CD4-positive, alpha-beta T cell treated with Interleukin-10 for 1 hour (primary cell): ENCODE results near the gene EWSR1.

Experiments
- DNase-seq: peaks from one replicate; pipeline ENCODE4 v3.0.0-alpha.2; 2020

The EWSR1 gene

DNA sequence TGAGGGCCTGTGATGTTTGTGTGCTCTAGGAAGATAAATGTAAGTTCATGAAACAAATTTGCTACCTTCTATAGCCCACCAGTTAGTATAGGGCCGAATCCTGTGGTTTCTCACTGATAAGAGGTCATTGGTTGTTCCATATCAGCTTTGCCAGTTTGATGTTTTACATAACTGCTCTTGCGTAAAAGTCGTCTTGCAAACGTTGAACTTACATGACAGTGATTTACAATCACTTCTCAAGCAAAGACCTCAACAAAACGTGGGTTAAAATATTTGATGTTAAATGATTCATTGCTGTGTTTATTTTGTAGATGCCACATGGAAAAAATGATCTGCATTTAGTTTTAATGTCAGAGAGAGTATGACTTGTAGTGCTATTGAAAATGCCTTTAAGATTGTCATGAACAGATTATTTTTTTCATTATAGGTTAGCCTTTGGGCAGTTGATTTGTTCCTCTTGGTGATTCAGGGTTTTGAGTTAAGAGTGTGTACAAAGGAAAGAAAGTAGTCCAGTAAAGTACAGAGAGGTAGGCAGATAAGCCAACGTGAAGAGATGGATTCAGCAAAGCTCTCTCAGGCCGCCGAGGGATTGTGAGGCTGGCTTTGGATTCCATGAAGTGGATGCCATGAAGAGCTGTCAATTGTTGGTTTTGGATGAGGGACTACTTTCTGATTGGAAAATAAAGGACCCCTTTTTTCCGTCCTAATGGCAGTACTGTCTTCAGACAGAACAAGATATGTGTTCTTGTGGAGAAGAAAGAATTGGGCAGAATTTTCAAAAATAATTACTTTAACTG is 2.6 kb downstream of the EWSR1 start:
- no peak for DNase-seq

- no peak for DNase-seq
Measured at GRCh38 chr22:29272624-29273023, 4.6 kb downstream of the EWSR1 start.

GRCh38 chr22:29275167-29275566 is 7.1 kb downstream of the EWSR1 start:
- DNase-seq = no peak

- no peak for DNase-seq
Measured at GRCh38 chr22:29275819-29276565, 7.9 kb downstream of the EWSR1 start.

GRCh38 chr22:29277927-29278326 is 9.9 kb downstream of the EWSR1 start:
- no peak for DNase-seq

DNA sequence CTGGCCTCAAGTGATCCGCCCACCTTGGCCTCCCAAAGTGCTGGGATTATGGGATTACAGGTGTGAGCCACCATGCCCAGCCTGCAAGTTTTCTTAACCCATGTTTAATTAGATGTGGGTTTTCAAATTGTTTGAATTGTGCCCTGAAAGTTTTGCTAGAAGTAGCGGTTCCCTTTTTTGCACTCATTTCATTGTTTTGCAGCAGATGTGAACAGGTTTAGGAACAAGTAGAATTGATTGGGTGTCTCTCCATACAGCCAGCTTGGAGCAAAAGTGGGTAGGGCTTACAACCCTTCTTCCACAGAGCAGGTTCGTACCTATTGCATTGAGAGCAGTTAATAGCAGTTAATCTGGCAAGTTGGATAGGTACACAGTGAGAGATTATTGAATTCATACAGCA is 16.1 kb downstream of the EWSR1 start:
- DNase-seq = no peak

DNA sequence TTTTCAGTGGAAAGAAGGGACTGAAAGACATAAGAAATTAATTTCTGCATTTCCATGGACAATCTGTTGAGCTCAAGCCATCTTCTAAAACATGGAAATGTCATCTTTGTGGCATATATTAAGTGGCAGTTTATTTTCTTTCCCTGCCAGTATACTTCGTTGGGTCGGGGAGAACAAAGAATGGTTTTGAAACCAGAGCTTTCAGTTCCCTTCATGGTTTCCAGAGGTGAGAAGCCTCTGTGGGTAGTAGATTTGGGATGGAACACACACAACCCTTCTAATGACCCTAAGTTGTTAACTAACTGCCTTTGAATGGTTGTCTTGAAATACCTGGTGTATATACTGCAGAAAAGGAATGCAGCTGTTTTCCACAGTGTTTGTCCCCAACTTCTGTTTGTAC is 20.8 kb downstream of the EWSR1 start:
- no peak for DNase-seq

GRCh38 chr22:29290061-29290460 is 22.0 kb downstream of the EWSR1 start:
- DNase-seq = no peak

- no peak for DNase-seq
Measured at GRCh38 chr22:29291215-29291614, 23.1 kb downstream of the EWSR1 start.

- no peak for DNase-seq
Measured at GRCh38 chr22:29292379-29292778, 24.3 kb downstream of the EWSR1 start.

DNA sequence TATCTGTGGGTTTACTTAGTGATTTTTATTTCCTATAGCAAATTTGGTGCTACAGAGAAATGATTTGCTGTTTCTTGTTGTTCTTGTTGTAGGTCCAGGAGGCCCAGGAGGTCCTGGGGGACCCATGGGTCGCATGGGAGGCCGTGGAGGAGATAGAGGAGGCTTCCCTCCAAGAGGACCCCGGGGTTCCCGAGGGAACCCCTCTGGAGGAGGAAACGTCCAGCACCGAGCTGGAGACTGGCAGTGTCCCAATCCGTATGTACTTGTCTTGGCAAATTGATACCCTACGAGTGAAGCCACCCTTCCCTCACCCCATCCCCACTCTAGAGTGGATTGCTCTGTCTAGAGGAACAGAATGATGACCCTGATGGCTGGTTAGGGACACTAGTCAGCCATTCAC is 30.6 kb downstream of the EWSR1 start:
- DNase-seq = no peak

- no peak for DNase-seq
Measured at GRCh38 chr22:29299136-29299900, 31.2 kb downstream of the EWSR1 start.

- DNase-seq = no peak
Measured at GRCh38 chr22:29300467-29300806, 32.4 kb downstream of the EWSR1 start.

DNA sequence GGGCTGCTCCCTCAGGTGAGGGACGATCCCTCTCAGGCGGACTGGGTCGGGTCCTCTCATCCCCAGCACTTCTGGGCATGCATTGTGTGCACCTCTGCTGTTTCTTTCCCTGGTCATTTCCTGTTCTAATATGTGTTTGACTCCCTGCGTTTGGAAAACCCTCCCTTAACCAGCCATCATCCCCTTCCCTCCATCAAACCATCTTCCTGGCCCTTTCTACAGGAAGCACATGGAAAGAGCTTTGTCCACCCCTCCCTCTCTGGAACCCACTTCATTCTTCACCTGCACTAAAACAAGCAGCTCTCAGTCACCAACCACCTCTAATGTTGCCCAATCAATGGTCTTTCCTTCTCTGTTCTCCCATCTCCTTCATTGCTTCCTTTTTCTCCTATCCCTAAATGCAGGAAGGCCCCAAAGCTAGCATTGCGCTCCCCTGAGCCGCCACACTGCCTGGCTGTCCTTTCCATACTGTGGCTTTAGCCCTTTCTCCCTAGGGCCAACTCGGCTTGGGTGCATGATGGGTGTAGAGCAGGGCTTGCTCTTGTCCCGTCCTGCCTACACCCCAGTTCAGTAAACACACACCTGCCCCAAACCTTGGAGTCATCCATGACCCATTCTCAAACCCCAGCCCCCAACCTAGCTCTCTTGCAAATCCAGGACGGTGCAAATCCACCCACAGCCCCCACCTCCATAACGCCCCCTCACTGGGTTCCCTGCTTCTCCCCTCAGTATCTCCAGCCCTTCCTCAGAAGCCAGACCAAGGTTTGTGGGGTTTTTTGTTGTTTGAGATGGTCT is 32.9 kb downstream of the EWSR1 start:
- DNase-seq = no peak

GRCh38 chr22:29301716-29302401 is 33.8 kb downstream of the EWSR1 start:
- DNase-seq = no peak

GRCh38 chr22:29302402-29302680 is 34.3 kb downstream of the EWSR1 start:
- DNase-seq = no peak

GRCh38 chr22:29302681-29303465 is 34.8 kb downstream of the EWSR1 start:
- DNase-seq = no peak

- DNase-seq = no peak
Measured at GRCh38 chr22:29305836-29306174, 37.7 kb downstream of the EWSR1 start.

- DNase-seq = peak; percentile 39
Measured at GRCh38 chr22:29306175-29306834, 38.2 kb downstream of the EWSR1 start, which contains the start of gene GAS2L1. Gene GAS2L1, plus strand, starts transcription at chr22:29306650. Its CDS starts 1,456 bp downstream, at chr22:29308106.

DNA sequence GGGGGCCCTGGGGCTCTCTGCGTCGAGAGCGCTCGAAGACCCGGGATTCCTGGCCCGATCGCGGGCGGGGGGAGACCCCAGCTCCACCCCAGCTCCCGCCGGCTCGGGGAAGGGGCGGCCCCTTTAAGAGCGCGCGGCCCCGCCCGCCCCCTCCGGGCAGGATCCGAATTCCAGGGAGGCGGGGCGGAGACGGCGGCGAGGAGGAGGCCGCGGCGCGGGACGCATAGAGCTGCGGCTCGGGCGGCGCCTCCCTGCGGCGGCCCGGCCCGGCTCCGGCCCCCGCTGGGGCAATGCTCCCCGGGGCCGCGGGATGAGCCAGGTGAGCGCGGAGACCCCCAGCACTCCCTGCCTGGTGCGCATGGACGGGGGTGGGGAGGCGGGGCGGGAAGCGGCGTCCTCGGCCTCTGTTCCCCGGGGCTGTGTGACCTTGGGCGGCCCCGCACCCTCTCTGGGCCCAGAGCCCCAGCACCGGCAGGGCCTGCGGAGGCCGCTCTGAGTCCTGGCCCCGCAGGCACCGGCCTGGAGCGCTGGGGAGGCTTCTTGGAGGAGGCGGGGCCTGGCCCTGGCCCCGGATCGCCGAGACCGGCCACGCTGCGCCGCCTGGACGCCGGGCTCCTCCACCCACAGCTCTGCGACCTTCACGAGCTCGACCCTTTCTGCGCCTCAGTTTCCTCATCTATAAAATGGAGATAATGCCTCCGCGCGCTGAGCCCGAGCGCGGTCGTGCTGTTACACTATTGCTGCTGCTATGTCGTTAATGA is 38.9 kb downstream of the EWSR1 start:
- peak; percentile 31 for DNase-seq
